GM23248 (cell line): Measurements from ENCODE around the gene ARMH3.

Experiments used
- EZH2 ChIP-seq: fragments of 200-600 bp; sonication (generic); IDR thresholded peaks from 2 replicates; pipeline ENCODE4 v1.6.1; 2018; ENCODE audit warnings: antibody characterized with exemption, mild to moderate bottlenecking; ENCODE audit not compliant: insufficient read depth, poor library complexity, severe bottlenecking
- EZH2phosphoT487 ChIP-seq: fragments of 200-600 bp; sonication (generic); IDR thresholded peaks from 2 replicates; pipeline ENCODE4 v1.6.1; 2018; ENCODE audit warnings: antibody characterized with exemption, moderate library complexity, mild to moderate bottlenecking, low read depth; ENCODE audit not compliant: insufficient read depth

GRCh38 chr10:102007796-102008195 lies 48.2 kb downstream of the ARMH3 start:
- no peak for TF ChIP-seq EZH2phosphoT487
- TF ChIP-seq EZH2, result no peak
